Activated T-helper 2 cell treated with anti-CD3 and anti-CD28 coated beads, Interferon-gamma antibody, Interleukin-2, Interleukin-4, amounts not matched to agents 10 μg/mL and 5 μg/mL and 100 μg/mL, durations not matched to agents 14 hours and 24 hours and 36 hours (primary cell): ENCODE measurements around the gene TFEB. TPM values are rescaled to one million over a fixed set of nuclear protein-coding genes. Genes with fewer than 3 reads are reported as not detected.

Experiments
- DNase-seq: peaks from one replicate; pipeline ENCODE4 v3.0.0; 2021; ENCODE audit warnings: low spot score
- H3K27ac Mint-ChIP-seq: one replicate; pipeline ENCODE4 v1.8.0; 2021; ENCODE audit warnings: mixed read lengths
- H3K27me3 Mint-ChIP-seq: one replicate; pipeline ENCODE4 v1.8.0; 2021; ENCODE audit warnings: low read depth, mixed read lengths
- H3K36me3 Mint-ChIP-seq: one replicate; pipeline ENCODE4 v1.8.0; 2021; ENCODE audit warnings: low read depth, mixed read lengths
- H3K4me1 Mint-ChIP-seq: one replicate; pipeline ENCODE4 v1.8.0; 2021; ENCODE audit warnings: low read depth, mixed read lengths
- H3K4me3 Mint-ChIP-seq: one replicate; pipeline ENCODE4 v1.8.0; 2021; ENCODE audit warnings: low read depth, mild to moderate bottlenecking, moderate library complexity, mixed read lengths
- H3K9me3 Mint-ChIP-seq: one replicate; pipeline ENCODE4 v1.8.0; 2021; ENCODE audit warnings: mixed read lengths
- intact Hi-C: fragments of 100-400 bp; cut with micrococcal nuclease; formaldehyde crosslinking; loops from one replicate; pipeline ENCODE4 v1.15.1; 2023
- total RNA-seq: library from RNA; stranded (reverse); gene quantifications from 2 replicates; pipeline ENCODE4 v1.2.3, GENCODE V29; 2022

The TFEB gene
- total RNA-seq, 1 donor from 2014 or later: 13.4 TPM

DNA sequence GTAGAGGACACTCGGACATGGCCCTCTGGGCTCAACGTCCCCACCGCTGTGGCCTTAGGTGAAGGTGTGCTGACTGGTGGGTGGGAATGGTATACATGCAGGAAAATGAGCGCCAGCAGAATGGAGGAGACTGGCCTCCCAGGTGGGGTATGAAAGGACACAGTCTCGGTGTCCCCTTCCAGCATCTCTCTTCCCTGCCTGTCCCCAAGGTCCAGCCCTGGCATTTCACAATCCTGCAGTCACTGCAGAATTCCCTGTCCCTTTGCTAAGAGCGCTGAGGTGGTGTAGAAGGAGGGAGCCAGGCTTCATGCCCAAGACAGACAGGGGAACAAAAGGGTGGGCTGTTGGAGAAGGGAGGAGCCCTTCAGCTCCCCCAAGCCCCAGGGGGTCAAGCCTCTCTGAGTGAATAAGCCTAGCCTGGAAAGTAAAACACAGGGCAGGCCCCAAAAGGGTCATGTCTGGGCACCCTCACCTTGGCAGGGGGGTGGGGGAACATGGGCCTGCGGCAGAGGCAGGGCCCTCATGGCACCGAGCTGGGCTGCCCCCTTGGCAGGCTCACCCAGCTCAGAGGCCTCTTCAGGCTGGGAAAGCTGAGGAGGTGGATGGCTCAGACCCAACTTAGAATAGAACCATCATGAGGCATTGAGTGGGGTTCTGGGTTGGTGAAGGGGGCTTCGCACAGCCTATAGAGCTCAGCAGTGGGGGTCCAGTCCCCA, 23.9 kb downstream of the TFEB start:
- Mint-ChIP-seq H3K4me3 (no peak overlapping the region), H3K9me3 (no peaks in the 10 kb centered on the region), H3K27me3 (no peaks in the 10 kb centered on the region), H3K36me3 (no peaks in the 10 kb centered on the region), H3K4me1 (peaks cover 25% of the 10 kb centered on the region), H3K27ac (no peak overlapping the region)
- no peak for DNase-seq
- intact Hi-C loops: no loop called here

DNA sequence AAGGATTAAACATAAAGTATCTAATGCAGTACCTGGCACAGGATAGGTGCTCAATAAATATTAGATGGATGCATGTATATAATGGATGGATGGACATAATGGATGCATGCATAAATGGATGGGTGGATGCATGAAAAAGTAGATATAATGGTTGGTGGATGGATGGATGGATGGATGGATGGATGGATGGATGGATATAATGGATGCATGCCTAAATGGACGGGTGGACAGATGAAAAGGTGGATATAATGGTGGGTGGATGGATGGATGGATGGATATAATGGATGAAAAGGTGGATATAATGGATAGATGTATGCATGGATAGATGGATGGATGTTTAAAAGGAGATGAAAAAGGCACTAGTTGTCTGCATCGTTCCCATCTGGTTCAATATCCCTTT, 26.0 kb downstream of the TFEB start:
- no peaks in the 10 kb centered on the region for H3K9me3 Mint-ChIP-seq
- DNase-seq: no peak
- peaks cover 24% of the 10 kb centered on the region for H3K4me1 Mint-ChIP-seq
- H3K27ac Mint-ChIP-seq: no peak overlapping the region
- intact Hi-C loops: loop anchor here (10.0 kb wide), 1 partner anchor 65 kb away; the partner anchor contains the start of gene FRS3
- no peak overlapping the region for H3K4me3 Mint-ChIP-seq
- H3K36me3 Mint-ChIP-seq: no peaks in the 10 kb centered on the region
- no peaks in the 10 kb centered on the region for H3K27me3 Mint-ChIP-seq

DNA sequence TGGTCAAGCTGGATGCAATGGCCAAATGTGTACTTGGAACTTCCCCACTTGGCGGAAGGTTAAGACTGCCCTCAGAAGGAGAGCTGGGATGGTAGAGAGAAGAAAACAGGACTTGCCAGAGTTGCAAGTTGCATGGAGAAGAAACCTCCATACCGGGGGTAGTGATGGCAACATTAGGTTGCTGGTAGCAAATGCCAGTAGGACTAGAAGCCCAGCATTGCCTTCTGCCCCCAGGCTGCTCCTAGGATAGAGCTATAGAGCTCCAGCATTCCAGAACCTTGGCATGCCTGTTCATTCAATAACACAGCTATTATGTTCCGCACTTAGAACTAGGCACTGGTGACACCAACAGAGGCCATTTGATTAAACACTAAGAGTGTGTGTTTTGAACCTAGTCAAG, 26.6 kb downstream of the TFEB start:
- no peak overlapping the region for H3K27ac Mint-ChIP-seq

DNA sequence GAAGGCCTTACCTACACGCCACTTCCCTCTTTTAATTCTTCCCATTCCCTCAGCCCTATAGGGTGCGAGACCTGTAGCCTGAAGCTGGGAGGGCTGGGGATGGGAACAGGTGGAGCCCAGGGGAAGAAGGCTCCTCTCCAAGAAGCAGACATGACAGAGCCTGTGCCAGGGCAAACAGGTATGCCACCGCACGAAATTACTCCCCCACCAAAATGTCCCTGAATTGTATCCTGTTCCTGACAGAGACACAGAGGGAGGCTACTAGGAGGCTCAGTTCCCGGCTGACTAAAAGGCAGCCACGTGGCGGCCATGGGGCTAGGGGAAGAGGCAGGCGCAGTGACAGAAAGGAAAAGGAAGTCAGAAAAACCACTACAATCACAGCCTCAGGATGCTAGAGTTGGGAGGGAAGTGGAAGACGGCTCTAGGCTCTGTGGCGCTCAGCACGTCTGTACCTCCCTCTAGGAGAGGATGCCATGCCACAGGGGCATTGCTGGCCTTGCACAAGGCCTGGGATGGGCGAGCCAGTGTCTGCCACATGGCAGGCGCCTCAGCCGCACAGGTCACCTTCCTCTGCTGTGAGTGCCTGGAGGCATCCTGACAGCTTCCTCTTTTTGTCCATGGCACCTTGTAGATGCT, 27.7 kb downstream of the TFEB start:
- DNase-seq: no peak
- H3K27ac Mint-ChIP-seq: peak overlapping the region; percentile 78
- peaks cover 23% of the 10 kb centered on the region for H3K4me1 Mint-ChIP-seq
- H3K27me3 Mint-ChIP-seq: no peaks in the 10 kb centered on the region
- H3K9me3 Mint-ChIP-seq: no peaks in the 10 kb centered on the region
- H3K4me3 Mint-ChIP-seq: no peak overlapping the region
- H3K36me3 Mint-ChIP-seq: no peaks in the 10 kb centered on the region
- intact Hi-C loops: loop anchor here (2.0 to 10.0 kb wide), 2 partner anchors 27 to 67 kb away; partner anchors contain the start of genes FRS3 and TFEB

More for the DNA sequence above, 26.6 kb downstream of the TFEB start:
- H3K36me3 Mint-ChIP-seq: no peaks in the 10 kb centered on the region
- H3K27me3 Mint-ChIP-seq: no peaks in the 10 kb centered on the region
- peaks cover 24% of the 10 kb centered on the region for H3K4me1 Mint-ChIP-seq
- intact Hi-C loops: loop anchor here (10.0 kb wide), 1 partner anchor 66 kb away; the partner anchor contains the start of gene FRS3
- no peak overlapping the region for H3K4me3 Mint-ChIP-seq
- H3K9me3 Mint-ChIP-seq: no peaks in the 10 kb centered on the region
- no peak for DNase-seq

DNA sequence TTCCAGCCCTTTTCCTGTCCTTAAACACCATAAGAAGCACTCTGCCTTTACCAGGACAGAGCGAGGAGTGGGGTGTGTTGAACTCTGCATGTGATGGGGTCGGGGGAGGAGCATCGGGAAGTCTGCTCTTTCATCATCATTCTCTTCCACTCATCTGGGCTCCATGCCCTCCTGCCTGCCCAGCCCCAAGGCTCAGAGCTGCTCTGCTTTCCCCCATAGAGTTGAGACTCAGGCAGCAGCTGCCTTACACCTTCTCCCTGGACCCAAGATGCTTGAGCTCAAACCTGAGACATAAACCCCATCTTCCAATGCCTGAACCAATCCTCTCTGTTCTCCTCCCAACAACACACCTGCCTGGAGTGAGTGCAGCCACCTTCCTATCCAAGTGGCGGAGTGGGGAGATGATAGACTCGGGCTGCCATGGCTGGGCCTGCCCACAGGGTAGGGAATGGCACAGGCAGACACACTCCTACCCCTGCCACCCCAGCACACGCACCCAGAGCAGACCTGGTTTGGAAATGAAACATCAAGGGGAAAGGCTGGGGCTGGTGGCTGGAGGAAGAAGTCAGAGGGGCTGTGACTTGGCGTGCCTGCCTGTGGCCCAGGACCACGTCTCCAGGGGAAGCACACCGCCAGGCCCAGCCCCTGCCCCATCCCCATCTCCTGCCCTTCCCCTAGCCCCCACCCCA, 28.4 kb downstream of the TFEB start:
- no peak overlapping the region for H3K4me3 Mint-ChIP-seq
- H3K9me3 Mint-ChIP-seq: no peaks in the 10 kb centered on the region
- intact Hi-C loops: loop anchor here (2.0 to 10.0 kb wide), 2 partner anchors 28 to 68 kb away; partner anchors contain the start of genes FRS3 and TFEB
- H3K27me3 Mint-ChIP-seq: no peaks in the 10 kb centered on the region
- H3K36me3 Mint-ChIP-seq: no peaks in the 10 kb centered on the region
- no peak for DNase-seq
- H3K27ac Mint-ChIP-seq: peak overlapping the region; percentile 46
- H3K4me1 Mint-ChIP-seq: peaks cover 23% of the 10 kb centered on the region

DNA sequence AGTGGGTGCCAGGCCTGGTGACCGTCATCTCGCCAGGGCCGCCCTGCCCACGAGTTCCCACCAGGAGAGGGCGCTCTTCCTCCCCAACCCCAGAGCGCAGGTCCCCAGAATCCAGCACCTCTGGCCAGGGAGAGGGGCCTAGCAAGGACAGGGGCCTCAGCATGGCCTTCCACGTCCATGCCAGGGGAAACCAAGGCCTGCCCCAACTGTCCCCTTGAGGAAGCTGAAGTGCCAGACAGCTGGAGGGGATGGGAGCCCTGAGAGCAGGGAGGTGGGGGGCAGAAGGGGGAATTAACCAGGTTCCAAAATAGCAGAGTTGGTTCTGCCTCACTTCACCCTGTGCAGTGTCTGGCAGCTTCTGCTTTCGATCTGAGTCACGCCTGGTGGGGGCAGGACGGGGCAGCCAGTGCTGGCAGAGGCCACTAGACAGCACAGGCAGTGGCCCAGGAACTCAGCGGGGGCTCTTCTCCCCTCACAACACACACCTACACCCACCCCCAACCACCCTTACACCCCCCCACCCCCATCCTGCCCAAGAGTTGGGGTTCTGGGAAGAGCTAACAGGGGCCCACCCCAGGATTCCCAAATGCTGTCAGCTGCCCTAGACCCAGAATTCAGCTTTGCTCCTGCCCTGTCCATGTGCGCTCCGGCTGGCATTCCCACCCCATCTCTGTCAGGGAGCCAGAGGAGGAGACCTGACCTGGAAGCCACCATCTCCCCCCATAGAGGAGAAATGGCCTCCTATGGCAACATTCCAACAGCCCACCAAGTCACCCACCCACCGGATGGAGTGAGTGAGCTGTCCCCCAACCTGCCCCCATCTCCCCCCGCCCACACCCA, 29.2 kb downstream of the TFEB start:
- Mint-ChIP-seq H3K27ac (peak overlapping the region; percentile 43), H3K4me3 (no peak overlapping the region), H3K27me3 (no peaks in the 10 kb centered on the region), H3K4me1 (peaks cover 23% of the 10 kb centered on the region), H3K9me3 (no peaks in the 10 kb centered on the region), H3K36me3 (no peaks in the 10 kb centered on the region)
- peak; percentile 43 for DNase-seq
- intact Hi-C loops: loop anchor here (2.0 to 10.0 kb wide), 2 partner anchors 29 to 69 kb away; partner anchors contain the start of genes FRS3 and TFEB

DNA sequence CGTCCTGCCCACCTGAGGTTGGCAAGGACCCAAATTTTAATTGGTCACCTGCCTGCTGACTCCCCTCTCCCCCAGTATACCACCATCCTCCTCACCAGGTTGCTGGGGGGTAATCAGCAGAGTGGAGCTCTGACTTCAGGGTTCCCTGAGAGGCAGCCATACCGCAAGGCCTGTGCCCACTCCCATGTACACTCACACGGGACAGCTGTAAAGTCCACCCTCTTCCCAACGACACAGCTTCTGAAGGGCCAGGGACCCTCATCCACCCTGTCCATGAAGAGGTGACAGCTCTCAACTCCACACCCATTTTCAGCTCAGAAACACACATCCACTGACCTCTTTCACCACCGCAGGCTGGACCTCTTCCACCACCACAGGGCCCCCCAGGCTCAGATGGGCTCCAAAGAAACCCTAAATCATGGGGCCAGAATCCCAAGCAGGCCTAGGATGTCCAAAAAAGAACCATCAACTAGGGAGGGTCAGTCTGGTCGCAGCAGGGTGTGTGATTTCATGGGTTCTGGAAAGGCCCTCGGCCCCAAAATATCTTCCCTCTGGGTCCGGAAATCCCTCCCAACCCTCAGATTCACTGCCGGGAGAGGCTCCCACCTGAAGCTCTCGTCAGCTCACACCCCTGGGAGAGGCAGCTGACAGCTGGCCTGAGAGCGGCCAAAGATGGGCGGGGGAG, 30.0 kb downstream of the TFEB start:
- no peak overlapping the region for H3K4me3 Mint-ChIP-seq
- H3K36me3 Mint-ChIP-seq: no peaks in the 10 kb centered on the region
- intact Hi-C loops: loop anchor here (10.0 kb wide), 1 partner anchor 69 kb away; the partner anchor contains the start of gene FRS3
- no peak for DNase-seq
- no peaks in the 10 kb centered on the region for H3K27me3 Mint-ChIP-seq
- H3K4me1 Mint-ChIP-seq: peaks cover 23% of the 10 kb centered on the region
- no peak overlapping the region for H3K27ac Mint-ChIP-seq
- no peaks in the 10 kb centered on the region for H3K9me3 Mint-ChIP-seq

DNA sequence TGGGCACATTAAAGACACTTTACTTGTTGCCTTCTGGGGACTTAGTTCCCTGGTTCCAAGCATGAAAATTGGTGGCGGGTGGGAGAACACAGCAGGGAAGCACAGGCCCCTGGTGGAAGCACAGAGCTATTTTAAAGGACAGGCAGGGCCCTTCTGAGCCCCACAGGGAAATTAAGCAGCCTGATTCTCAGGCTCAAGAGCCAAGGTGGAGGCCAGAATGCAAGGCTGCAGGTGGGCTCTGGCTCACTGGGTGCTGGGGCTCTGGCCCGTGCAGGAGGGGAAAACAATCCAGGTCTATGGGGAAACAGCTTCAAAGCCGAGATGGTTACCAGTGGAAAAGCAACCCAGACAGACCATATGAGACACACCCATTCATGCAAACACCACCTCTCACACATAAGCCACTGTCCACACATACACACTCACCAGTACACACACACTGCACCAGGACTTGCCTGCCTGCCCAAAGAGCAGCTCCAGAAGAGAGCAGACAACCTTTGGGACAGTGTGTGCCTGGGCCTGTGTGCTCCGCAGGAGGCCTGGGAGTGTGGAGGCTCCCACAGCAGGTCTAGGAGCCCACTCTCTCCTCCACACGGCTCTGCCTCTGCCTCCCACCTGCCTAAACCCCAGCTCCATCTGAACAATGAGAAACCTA, 30.6 kb downstream of the TFEB start:
- no peak for DNase-seq
- Mint-ChIP-seq H3K4me1 (peaks cover 23% of the 10 kb centered on the region), H3K4me3 (no peak overlapping the region), H3K9me3 (no peaks in the 10 kb centered on the region), H3K36me3 (no peaks in the 10 kb centered on the region), H3K27ac (no peak overlapping the region), H3K27me3 (no peaks in the 10 kb centered on the region)
- intact Hi-C loops: loop anchor here (10.0 kb wide), 1 partner anchor 70 kb away; the partner anchor contains the start of gene FRS3

DNA sequence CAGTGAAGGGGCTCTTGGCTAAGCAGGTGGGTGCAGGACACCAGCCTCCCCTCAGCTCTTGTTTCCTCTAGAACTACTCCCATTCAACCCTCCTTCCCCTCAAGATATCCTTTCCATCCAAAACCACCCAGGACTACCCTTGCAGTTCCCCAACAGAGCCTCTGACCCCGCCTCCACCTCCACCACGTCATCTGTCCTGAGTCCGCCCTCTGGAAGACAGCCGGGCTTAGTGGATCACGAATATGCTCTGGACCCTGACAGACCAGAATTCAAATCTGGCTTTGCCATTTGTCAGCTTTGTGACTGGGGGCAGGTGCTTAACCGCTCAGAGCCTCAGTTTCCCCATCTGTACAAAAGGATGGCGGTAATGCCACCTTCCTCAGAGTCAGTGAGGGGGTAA, 31.4 kb downstream of the TFEB start:
- Mint-ChIP-seq H3K27ac (no peak overlapping the region), H3K4me1 (peaks cover 23% of the 10 kb centered on the region), H3K36me3 (no peaks in the 10 kb centered on the region), H3K4me3 (no peak overlapping the region), H3K27me3 (no peaks in the 10 kb centered on the region), H3K9me3 (no peaks in the 10 kb centered on the region)
- no peak for DNase-seq
- intact Hi-C loops: loop anchor here (10.0 kb wide), 1 partner anchor 71 kb away; the partner anchor contains the start of gene FRS3

DNA sequence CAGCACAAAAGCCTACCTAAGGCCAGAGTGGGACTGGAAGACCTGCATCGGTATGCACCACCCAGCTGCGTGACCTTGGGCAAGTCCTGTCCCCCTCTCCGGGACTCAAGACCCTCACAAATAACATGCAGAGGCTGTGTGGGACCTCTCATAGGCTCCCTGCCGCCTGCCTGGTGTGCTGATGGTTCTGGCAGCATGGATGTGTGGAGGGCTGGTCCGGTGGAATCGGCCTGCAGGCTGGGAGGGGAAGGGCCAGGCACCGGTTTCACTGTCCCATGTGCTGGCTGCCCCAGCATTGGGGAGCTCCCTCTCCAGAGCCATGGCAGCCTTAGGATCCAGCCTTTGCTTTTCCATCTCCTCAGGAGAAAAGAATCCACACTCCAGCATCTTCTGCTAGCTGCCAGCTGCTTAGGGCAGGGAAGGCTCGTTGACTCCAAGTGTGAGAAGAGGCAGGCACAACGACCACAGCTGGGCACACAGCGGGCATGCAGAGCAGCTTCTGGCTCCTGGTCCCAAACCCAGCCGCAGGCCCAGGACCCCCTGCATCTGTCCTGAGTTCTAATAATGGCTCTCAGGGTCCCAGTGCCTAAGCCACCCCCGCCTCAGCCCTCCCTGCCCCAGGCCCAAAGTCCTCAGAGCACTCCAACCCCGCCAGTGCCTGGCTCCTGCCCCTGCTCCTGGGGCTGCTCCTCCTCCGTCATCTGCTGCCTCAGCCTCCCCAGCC, 32.5 kb downstream of the TFEB start:
- Mint-ChIP-seq H3K27me3 (no peaks in the 10 kb centered on the region), H3K36me3 (no peaks in the 10 kb centered on the region), H3K4me1 (peaks cover 18% of the 10 kb centered on the region), H3K27ac (no peak overlapping the region), H3K4me3 (no peak overlapping the region), H3K9me3 (no peaks in the 10 kb centered on the region)
- DNase-seq: no peak
- intact Hi-C loops: loop anchor here (10.0 kb wide), 1 partner anchor 72 kb away; the partner anchor contains the start of gene FRS3
